Measurements from ENCODE around the gene C1S. TPM values are rescaled to one million over a fixed set of nuclear protein-coding genes. Genes with fewer than 3 reads are reported as not detected.

The C1S gene
- total and polyA plus RNA-seq, 2 donors (not counting 1 experiment from before 2014, with no cell fraction given) = 0.21 to 0.64 TPM

GRCh38 chr12:7068994-7069346, 8.5 kb downstream of the C1S start:
- Histone ChIP-seq H3K4me1 (ENCODE audit: control insufficient read depth in 2 of 2, insufficient read depth in 2 of 2, low read length in 2 of 2) (no peaks in the 10 kb centered on the region), H3K9ac (ENCODE audit: low read length) (no peak overlapping the region), H4K20me1 (ENCODE audit: control insufficient read depth, insufficient read depth, low read length, poor library complexity, severe bottlenecking) (no peaks in the 10 kb centered on the region), H3K36me3 (replicated peaks in 1 of 2; ENCODE audit: control extremely low read depth in 1 of 2, control insufficient read depth in 1 of 2, extremely low read depth in 1 of 2, insufficient read depth in 2 of 2, low read length in 1 of 2) (no peaks in the 10 kb centered on the region), H3K27ac (ENCODE audit: low read length in 2 of 2) (no peak overlapping the region), H2AFZ (ENCODE audit: insufficient read depth, low read depth, low read length, poor library complexity, severe bottlenecking) (no peak overlapping the region), H3K79me2 (ENCODE audit: control insufficient read depth, insufficient read depth, low read length) (no peaks in the 10 kb centered on the region), H3K9me3 (ENCODE audit: control extremely low read depth in 1 of 3, control insufficient read depth in 2 of 3, insufficient read depth in 1 of 3, low read length in 2 of 3) (no peaks in the 10 kb centered on the region), H3K4me3 (ENCODE audit: control extremely low read depth in 1 of 5, extremely low read depth in 1 of 5, insufficient read depth in 1 of 5, low read depth in 2 of 5, low read length in 4 of 5) (no peak overlapping the region), H3K27me3 (replicated peaks in 1 of 4; ENCODE audit: control extremely low read depth in 1 of 4, control insufficient read depth in 3 of 4, insufficient read depth in 4 of 4, low read length in 3 of 4) (no peaks in the 10 kb centered on the region), H3K4me2 (replicated peaks; ENCODE audit: low read depth, low read length, poor library complexity, severe bottlenecking) (no peak overlapping the region)
- ATAC-seq (ENCODE audit: low read depth) (no peak), DNase-seq (no peak)
- Mint-ChIP-seq H3K4me3 (no peak overlapping the region), H3K27ac (no peak overlapping the region), H3K9me3 (ENCODE audit: insufficient read depth) (no peaks in the 10 kb centered on the region), H3K27me3 (peaks cover 34% of the 10 kb centered on the region), H3K4me1 (no peaks in the 10 kb centered on the region)
- intact Hi-C loops (cut with micrococcal nuclease) = no loop called here
- ChIA-PET POLR2A (no interaction called here), CTCF (no interaction called here)
- TF ChIP-seq EZH2 (IDR thresholded peaks at IDR 0.05; ENCODE audit: borderline replicate concordance, insufficient read depth, low read depth, low read length, poor library complexity, severe bottlenecking) = no peak
- TF ChIP-seq, protein P1, sequence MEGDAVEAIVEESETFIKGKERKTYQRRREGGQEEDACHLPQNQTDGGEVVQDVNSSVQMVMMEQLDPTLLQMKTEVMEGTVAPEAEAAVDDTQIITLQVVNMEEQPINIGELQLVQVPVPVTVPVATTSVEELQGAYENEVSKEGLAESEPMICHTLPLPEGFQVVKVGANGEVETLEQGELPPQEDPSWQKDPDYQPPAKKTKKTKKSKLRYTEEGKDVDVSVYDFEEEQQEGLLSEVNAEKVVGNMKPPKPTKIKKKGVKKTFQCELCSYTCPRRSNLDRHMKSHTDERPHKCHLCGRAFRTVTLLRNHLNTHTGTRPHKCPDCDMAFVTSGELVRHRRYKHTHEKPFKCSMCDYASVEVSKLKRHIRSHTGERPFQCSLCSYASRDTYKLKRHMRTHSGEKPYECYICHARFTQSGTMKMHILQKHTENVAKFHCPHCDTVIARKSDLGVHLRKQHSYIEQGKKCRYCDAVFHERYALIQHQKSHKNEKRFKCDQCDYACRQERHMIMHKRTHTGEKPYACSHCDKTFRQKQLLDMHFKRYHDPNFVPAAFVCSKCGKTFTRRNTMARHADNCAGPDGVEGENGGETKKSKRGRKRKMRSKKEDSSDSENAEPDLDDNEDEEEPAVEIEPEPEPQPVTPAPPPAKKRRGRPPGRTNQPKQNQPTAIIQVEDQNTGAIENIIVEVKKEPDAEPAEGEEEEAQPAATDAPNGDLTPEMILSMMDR (IDR thresholded peaks at IDR 0.05) = no peak
- WGBS (ENCODE audit: insufficient coverage) = 69% methylated on average over 2 of the region's 2 CpGs

DNA sequence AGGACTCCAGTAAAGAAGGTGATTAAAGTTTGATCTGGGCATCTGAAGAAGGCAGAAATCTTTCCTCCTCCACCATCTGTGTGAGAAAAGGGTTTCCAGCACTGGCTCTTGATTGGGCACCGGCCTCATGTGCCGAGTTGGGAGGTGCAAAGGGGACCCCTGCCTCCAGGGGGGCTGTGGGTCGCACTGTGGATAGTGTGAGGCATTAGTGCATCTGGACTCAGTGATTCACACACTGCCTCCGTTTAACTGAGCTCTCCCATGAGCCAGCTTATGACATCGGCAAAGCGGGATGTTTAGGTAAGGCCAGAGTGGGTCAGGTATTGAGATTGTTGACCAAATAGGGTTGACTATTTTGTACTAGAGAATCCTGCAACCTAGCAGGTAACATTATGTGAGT, 8.9 kb downstream of the C1S start:
- Histone ChIP-seq H3K27me3 (replicated peaks in 1 of 4; ENCODE audit: control extremely low read depth in 1 of 4, control insufficient read depth in 3 of 4, insufficient read depth in 4 of 4, low read length in 3 of 4) (no peaks in the 10 kb centered on the region), H3K9ac (ENCODE audit: low read length) (no peak overlapping the region), H3K4me2 (replicated peaks; ENCODE audit: low read depth, low read length, poor library complexity, severe bottlenecking) (no peak overlapping the region), H3K9me3 (ENCODE audit: control extremely low read depth in 1 of 3, control insufficient read depth in 2 of 3, insufficient read depth in 1 of 3, low read length in 2 of 3) (no peaks in the 10 kb centered on the region), H3K36me3 (replicated peaks in 1 of 2; ENCODE audit: control extremely low read depth in 1 of 2, control insufficient read depth in 1 of 2, extremely low read depth in 1 of 2, insufficient read depth in 2 of 2, low read length in 1 of 2) (no peaks in the 10 kb centered on the region), H3K79me2 (ENCODE audit: control insufficient read depth, insufficient read depth, low read length) (no peaks in the 10 kb centered on the region), H3K4me1 (ENCODE audit: control insufficient read depth in 2 of 2, insufficient read depth in 2 of 2, low read length in 2 of 2) (no peaks in the 10 kb centered on the region), H4K20me1 (ENCODE audit: control insufficient read depth, insufficient read depth, low read length, poor library complexity, severe bottlenecking) (no peaks in the 10 kb centered on the region), H3K4me3 (ENCODE audit: control extremely low read depth in 1 of 5, extremely low read depth in 1 of 5, insufficient read depth in 1 of 5, low read depth in 2 of 5, low read length in 4 of 5) (no peak overlapping the region), H3K27ac (ENCODE audit: low read length in 2 of 2) (no peak overlapping the region), H2AFZ (ENCODE audit: insufficient read depth, low read depth, low read length, poor library complexity, severe bottlenecking) (no peak overlapping the region)
- H3K9me3 Mint-ChIP-seq (ENCODE audit: insufficient read depth) = no peaks in the 10 kb centered on the region
- POLR2A ChIA-PET = no interaction called here
- no peaks in the 10 kb centered on the region for H3K4me1 Mint-ChIP-seq
- ATAC-seq (ENCODE audit: low read depth) = no peak
- no peak overlapping the region for H3K27ac Mint-ChIP-seq
- TF ChIP-seq EZH2 (IDR thresholded peaks at IDR 0.05; ENCODE audit: borderline replicate concordance, insufficient read depth, low read depth, low read length, poor library complexity, severe bottlenecking) = no peak
- TF ChIP-seq, protein P1 (IDR thresholded peaks at IDR 0.05) = no peak
- peaks cover 34% of the 10 kb centered on the region for H3K27me3 Mint-ChIP-seq
- intact Hi-C loops (cut with micrococcal nuclease) = no loop called here
- 95% methylated on average over 6 of the region's 6 CpGs for WGBS (ENCODE audit: insufficient coverage)
- CTCF ChIA-PET = no interaction called here
- DNase-seq = no peak
- no peak overlapping the region for H3K4me3 Mint-ChIP-seq
